Neural progenitor cell (in vitro differentiated cells): ENCODE data around the gene PLA2G2F.

Source experiments
- CTCF ChIP-seq: fragments of 200-600 bp; sonication (generic); IDR thresholded peaks from 2 replicates; pipeline ENCODE4 v1.5.1; 2017; ENCODE audit warnings: antibody characterized with exemption, mild to moderate bottlenecking
- EZH2 ChIP-seq: fragments of 200-600 bp; sonication (generic); IDR thresholded peaks from 2 replicates; pipeline ENCODE4 v1.6.1; 2017; ENCODE audit warnings: antibody characterized with exemption, mild to moderate bottlenecking, moderate library complexity

GRCh38 chr1:20199840-20200239 is 60.7 kb downstream of the PLA2G2F start:
- TF ChIP-seq CTCF (no peak), EZH2 (no peak)
